ENCODE results near the gene CHMP1B.
"Not testable (repeated sequence)": the region's sequence is repeated elsewhere in the genome, so short reads cannot be mapped to it uniquely, and the experiment has no call there.

CHMP1B gene

GRCh38 chr18:11839556-11839955 is 11.7 kb upstream of the CHMP1B start:
- DNase-seq (ENCODE audit: low read depth in 2 of 3, low spot score in 2 of 3): no peak

DNA sequence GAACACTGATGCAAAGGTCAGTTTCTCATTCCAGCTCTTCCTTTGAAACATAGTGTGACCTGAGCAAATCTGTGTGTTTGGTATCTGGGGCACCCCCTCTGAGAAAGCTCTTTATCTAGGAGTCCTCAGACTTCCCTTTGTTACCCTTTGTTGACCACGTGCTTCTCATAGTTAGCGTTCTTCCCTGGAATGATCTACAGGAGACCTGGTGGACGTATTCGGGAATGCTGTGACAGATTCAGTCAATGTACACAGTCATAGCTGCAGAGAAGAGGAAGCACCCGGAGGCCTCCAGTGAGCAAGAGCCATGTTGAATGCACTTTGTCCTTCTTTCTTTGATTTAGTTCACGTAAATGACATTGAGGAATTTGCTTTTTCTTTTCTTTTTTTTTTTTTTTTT is 10.7 kb upstream of the CHMP1B start:
- DNase-seq (ENCODE audit: low read depth in 2 of 3, low spot score in 2 of 3): no peak

DNA sequence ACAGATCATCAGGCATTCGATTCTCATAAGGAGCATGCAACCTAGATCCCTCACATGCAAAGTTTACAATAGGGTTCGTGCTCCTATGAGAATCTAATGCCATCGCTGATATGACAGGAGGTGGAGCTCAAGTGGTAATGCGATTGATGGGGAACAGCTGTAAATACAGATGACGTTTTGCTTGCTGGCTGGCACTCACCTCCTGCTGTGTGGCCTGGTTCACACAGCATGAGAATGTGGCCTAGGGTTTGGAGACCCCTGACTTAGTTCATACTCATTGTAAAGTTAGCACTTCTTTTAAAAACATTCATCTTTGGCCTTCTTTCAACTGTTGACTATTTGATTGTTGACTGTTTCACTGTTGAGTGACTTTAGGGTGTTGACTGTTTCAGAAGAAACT is 8.7 kb upstream of the CHMP1B start:
- DNase-seq (ENCODE audit: low read depth in 2 of 3, low spot score in 2 of 3): no peak

GRCh38 chr18:11844436-11844835 is 6.8 kb upstream of the CHMP1B start:
- no peak for DNase-seq (ENCODE audit: low read depth in 2 of 3, low spot score in 2 of 3)

DNA sequence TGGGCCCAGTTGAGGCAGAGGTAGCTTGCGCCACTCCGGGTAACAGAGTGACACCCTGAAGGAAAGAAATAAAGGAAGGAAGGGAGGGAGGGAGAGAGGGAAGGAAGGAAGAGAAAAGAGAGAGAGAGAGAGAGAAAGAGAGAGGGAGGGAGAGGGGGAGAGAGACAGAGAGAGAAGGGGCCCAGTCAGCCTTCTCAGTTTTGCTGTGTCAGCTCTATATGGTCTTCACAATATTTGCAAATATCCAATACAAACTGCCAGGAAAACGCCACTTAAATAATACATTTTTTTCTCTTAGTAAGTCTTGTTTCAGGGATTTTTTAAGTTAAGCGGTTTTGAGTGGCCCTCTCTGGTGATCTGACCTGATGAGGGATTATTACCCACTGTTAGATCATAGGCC is 5.6 kb upstream of the CHMP1B start:
- DNase-seq (ENCODE audit: low read depth in 2 of 3, low spot score in 2 of 3): no peak

DNA sequence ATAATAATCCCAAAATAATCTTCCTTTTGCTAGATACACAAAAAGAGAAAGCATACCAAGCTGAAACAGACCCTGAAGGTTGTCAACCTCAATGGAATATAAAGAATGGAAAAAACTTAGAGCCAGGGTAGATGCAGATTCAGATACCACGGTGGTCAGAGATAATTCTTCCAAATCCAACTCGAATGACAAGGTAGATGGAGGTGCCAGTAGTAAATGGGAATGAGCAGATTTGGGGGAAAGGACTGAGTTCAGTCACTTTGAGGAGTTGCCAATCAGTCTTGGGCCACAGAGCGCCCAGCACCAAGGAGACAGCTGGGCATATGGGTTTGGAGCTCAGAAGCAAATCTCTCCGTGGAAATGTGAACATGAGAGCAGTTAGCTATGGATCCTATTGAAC is 3.4 kb upstream of the CHMP1B start:
- no peak for DNase-seq (ENCODE audit: low read depth in 2 of 3, low spot score in 2 of 3)

DNA sequence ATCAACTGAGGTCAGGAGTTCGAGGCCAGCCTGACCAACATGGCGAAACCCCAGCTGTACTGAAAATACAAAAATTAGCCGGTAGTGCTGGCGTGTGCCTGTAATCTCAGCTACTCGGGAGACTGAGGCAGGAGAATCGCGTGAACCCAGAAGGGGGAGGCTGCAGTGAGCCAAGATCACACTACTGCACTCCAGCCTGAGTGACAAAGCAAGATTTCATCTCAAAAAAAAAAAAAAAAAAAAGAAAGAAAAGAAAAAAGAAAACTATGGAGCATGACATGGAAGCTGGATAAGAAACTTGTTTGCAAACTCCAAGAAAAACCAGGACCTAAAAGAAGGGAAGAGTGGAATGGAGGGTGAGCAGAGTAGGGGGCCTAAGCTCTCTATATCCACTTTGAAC is 1.9 kb upstream of the CHMP1B start:
- no peak for DNase-seq (ENCODE audit: low read depth in 2 of 3, low spot score in 2 of 3)

- DNase-seq (ENCODE audit: low read depth in 2 of 3, low spot score in 2 of 3): peak; percentile 10 to 29 (median 22)
Observed at GRCh38 chr18:11849841-11850634, 1.2 kb upstream of the CHMP1B start.

DNA sequence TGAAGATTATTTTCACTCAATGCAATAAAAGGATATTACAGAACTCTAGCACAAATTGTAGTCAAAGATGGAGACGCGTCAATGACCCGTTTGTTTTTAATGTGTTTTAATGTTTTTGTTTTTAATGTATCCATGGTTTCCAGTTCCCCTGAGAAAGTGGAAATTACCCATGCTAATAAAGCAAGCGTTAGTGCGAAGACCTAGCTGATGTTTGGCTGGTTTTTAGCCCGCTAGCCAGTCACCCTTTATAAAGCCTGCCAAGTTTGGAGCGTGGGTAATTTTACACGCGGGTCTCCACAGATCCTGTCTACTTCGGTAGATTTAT is 430 bp upstream of the CHMP1B start:
- no peak for DNase-seq (ENCODE audit: low read depth in 2 of 3, low spot score in 2 of 3)

DNA sequence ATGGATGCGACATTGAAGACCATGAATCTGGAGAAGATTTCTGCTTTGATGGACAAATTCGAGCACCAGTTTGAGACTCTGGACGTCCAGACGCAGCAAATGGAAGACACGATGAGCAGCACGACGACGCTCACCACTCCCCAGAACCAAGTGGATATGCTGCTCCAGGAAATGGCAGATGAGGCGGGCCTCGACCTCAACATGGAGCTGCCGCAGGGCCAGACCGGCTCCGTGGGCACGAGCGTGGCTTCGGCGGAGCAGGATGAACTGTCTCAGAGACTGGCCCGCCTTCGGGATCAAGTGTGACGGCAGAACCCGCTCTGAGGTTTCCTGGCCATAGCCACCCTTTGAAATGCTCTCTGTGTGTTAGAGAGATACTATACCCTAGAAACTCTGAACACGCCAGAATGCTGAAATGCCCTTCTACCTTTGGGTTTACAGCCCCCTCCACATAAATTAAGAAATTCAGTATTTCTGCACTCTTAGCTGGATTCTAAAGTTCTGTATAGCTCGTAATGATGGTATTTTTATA is 659 bp downstream of the CHMP1B start:
- peak in 2 of 3 experiments; percentile 1 to 18 for DNase-seq (ENCODE audit: low read depth in 2 of 3, low spot score in 2 of 3)

DNA sequence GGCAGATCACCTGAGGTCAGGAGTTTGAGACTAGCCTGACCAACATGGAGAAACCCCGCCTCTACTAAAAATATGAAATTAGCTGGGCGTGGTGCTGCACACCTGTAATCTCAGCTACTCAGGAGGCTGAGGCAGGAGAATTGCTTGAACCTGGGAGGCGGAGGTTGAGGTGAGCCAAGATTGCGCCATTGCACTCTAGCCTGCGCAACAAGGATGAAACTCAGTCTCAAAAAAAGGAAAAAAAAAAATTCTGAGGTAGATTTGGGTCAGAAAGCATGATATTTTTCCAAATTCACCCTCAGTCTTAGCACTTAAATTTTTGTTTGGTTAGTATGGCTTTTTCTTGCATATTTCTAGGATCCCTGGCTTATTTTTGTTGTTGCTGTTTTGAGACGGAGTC is 3.3 kb downstream of the CHMP1B start:
- DNase-seq (ENCODE audit: low read depth in 2 of 3, low spot score in 2 of 3): not testable (repeated sequence)

DNA sequence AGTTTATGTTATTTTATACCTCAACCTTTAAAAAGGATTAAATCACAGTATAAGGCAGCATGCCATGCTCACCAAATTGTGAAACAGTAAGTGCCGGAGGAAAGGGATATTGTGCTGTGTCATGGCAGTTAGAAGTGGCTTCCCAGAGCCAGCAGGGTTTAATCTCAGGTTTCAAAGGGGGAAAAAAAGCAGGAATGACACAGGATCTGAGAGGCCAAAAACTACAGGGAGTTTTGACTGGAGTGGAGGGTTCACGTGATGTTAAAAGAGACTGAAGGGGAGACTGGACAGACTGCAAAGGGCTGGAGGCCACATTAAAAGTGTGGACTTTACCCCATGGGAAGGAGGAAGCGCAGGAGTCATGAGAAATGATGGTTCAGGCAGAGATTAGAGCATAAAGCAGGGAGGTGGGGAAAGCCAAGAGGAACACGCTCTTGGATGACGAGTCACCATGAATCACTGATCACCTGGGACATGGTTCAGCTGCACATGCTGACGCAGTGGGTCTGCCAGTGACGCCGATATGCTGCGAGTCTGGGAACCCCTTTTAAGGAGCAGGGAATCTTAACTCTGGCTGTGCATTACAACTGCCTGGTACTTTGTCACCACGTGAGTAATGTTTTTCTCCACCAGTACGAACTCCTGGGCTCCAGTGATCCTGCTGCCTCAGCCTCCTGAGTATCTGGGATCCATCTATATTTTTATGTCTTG is 6.1 kb downstream of the CHMP1B start:
- no peak for DNase-seq (ENCODE audit: low read depth in 2 of 3, low spot score in 2 of 3)

DNA sequence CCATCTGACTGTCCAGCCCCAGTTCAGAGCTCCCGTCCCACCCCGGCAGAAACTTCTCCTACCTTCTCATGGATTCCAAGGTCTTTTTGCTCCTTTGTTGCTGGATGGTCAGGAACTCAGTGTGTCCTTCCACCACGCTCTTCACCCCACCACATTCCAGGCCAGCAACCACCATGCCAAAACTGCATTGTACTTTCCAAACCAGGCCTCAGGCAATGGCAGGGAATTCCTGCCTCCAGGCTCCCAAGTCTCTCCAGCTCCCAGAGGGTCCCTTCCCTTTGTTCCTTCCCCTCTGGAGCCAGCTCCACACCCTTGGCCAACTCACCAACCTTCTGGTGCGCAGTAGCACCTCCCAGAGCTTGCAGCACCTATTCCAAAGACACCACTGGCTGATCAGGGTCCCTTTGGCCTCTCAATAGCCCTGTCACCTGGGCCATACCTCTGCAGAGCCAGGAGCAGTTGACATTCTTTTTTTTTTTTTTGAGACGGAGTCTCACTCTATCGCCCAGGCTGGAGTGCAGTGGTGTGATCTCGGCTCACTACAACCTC is 8.1 kb downstream of the CHMP1B start:
- DNase-seq (ENCODE audit: low read depth in 2 of 3, low spot score in 2 of 3): no peak

DNA sequence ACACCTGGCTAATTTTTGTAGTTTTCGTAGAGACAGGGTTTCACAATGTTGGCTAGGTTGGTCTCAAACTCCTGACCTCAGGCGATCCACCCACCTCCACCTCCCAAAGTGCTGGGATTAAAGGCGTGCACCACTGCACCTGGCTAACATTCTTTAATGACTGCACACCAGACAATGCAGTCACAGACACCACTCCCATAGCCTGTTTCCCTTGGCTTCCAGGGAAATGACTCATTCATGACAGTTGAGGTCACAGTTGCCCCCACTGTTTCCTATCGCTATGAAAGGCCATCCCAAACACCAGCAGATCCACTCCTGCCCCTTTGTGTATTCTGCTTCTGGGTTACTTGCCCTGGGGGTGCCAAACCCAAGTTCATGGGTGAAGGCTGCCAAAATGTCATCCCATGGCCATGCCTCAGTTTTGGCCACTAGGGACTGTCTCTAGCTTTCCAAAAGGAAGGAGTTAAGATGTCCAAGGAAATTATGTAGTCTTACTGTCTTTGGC is 8.7 kb downstream of the CHMP1B start:
- DNase-seq (ENCODE audit: low read depth in 2 of 3, low spot score in 2 of 3): no peak

GRCh38 chr18:11860594-11861450 is 9.6 kb downstream of the CHMP1B start:
- DNase-seq (ENCODE audit: low read depth in 2 of 3, low spot score in 2 of 3): no peak

GRCh38 chr18:11861583-11862288 is 10.5 kb downstream of the CHMP1B start:
- no peak for DNase-seq (ENCODE audit: low read depth in 2 of 3, low spot score in 2 of 3)

DNA sequence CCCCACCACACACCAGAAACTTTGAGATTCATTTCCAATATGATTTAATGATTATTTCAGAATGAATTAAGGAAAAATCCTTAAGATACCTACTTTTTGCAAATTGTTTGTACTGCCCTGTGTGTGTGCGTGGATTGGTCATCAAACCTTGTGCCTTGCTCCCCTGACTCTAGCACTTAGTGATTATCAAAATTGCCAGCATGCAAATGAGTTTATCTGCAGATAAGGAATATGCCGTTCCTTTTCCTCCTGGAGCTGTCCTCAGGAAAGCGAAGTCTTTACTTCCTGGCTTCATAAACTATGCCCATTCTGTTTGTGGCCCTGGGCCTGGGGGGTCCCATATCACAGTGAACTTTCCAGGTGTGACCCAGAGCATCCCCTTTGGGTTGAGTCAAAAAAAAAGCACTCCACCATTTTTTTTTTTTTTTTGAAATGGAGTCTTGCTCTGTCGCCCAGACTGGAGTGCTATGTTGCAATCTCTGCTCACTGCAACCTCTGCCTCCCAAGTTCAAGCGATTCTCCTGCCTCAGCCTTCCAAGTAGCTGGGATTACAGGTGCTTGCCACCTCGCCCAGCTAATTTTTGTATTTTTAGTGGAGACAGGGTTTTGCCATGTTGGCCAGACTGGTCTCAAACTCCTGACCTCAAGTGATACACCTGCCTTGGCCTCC is 11.4 kb downstream of the CHMP1B start:
- no peak for DNase-seq (ENCODE audit: low read depth in 2 of 3, low spot score in 2 of 3)

- DNase-seq (ENCODE audit: low read depth in 2 of 3, low spot score in 2 of 3): no peak
Observed at GRCh38 chr18:11864471-11864870, 13.3 kb downstream of the CHMP1B start.

GRCh38 chr18:11865071-11865470 is 13.9 kb downstream of the CHMP1B start:
- DNase-seq (ENCODE audit: low read depth in 2 of 3, low spot score in 2 of 3): no peak

GRCh38 chr18:11866329-11866728 is 15.1 kb downstream of the CHMP1B start:
- no peak for DNase-seq (ENCODE audit: low read depth in 2 of 3, low spot score in 2 of 3)
